HG03064 (cell line): ENCODE measurements around the gene CD52.

ENCODE experiments used
- ATAC-seq: cut with Tn5 transposase; IDR thresholded peaks from one replicate; pipeline ENCODE4 v1.9.1; 2021; ENCODE audit warnings: low read depth; ENCODE audit not compliant: unreplicated experiment

The CD52 gene

DNA sequence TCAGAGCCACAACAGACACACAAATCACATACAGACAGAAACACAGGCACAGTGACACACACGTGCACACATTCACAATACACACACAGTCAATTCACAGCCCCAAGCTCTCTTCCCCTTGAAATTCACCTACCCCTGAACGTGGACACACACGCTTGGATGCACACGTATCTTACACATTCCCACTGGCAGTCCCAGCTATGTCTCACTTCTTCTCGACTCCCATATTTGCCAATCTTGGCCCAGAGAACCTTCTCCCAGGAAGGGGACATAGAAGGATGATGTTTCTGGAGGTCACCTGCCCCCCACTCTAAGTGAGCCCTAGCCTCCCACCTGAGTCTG is 34.6 kb downstream of the CD52 start:
- no peak for ATAC-seq

DNA sequence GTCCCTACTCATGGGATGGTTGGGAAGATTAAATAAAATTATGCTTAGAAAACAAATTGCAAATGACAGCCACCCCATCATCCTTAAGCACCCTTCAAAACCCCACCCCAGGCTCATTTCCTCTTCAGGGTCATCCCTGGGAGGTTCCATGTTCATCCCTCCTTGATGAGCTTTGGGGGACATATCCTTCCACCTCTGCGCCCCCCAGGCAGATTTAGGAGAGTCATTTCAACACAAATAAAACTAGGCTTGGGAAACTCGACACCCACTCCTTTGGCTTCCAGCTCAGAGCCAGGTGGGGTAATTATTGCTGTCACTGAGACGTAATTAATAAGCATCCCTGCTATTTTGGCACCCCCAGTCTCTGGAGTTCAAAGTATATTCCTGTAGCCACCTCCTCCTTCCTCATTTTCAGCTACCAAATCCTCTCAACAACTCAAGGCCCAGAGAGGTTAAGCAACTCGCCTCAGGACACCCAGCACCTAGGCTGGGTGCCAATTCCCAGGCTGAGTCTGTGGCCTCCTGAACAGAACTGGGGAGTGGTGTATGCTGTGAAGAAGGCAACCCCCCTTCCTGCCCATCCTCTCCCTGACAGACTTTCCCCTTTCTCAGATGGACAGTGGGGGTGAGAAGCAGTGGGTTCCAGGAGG is 35.6 kb downstream of the CD52 start:
- ATAC-seq, result no peak

DNA sequence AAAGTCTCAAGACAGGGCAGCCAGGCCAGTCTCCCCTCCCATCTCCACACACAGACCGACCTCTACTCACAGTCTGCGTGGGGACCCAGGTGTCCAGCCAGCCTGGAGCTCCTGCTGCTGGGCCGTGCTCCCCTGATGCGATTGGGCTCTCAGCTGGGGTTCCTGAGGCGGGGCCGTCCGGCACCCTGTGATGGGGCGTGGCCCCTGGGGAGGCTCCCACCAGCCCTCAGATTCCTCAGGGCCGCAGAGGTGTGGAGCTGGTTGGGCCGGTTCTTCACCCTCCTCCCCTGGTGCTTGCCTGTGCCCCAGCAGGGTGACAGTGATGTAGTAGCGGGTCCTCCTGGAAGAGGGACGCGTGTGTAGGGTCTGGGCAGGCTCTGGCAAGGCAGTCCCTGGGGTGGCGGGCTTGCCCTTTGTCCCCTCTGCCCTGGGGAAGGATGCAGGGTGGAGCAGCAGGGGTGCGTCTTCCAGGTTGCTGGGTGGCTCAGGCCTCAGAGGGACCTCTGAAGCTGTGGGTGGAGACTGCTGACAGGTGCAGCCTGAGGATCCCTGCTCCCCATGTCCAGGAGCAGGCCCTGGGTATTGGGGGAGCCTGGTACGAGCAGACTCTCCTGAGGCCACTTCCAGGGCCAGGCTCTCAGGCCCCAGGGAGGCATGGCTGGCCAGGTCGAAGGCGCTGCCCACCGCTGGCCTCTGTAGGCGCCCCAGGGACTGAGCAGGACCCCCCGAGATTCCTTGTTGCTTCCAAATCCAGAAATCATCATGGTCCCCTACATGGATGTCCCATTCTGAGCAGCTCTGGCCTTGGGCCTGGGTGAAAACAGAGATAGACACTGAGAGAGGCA is 36.4 kb downstream of the CD52 start, which contains the start of gene CRYBG2:
CRYBG2 (minus strand) TSS at position 155 of the 845 bp plus-strand sequence. CDS start 7,473 bp downstream, outside the sequence.
- no peak for ATAC-seq

DNA sequence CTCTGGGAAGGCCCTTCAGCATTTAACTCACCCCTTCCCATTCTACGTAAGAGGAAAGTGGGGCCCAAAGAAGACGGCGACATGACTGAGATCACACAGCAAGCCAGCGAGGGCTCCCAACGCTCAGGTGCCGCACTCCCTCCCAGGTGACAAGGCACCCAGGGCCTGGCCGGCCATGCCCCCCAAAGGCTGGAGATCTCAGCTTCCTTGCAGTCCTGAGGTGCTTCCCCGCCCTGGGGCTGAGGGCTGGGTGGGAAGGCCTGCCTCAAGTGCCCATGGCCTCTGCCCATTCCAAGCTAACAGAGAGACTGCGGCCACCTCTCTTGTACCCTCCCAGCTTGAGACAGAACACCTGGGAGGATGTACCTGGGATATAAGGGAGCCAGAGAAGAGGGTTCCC is 37.2 kb downstream of the CD52 start:
- no peak for ATAC-seq

DNA sequence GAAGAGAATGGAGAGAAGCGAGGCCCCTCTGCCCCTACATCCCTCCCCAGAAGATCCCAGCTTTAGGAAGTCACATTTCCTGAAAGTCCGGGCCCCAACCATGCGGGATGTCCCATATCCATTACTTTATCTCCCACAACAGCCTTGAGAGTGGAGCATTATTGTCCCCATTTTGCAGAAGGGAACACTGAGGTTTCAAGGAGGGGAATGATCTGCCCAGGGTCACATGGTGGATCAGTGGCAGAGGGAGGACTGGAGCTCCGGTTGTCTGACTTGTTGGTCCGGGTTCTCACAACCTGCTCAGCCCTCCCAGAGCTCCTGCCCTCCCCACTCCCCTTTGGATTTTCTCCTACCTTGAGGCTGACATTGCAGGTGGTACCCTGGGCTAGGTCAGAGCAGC is 38.3 kb downstream of the CD52 start:
- ATAC-seq, result no peak

DNA sequence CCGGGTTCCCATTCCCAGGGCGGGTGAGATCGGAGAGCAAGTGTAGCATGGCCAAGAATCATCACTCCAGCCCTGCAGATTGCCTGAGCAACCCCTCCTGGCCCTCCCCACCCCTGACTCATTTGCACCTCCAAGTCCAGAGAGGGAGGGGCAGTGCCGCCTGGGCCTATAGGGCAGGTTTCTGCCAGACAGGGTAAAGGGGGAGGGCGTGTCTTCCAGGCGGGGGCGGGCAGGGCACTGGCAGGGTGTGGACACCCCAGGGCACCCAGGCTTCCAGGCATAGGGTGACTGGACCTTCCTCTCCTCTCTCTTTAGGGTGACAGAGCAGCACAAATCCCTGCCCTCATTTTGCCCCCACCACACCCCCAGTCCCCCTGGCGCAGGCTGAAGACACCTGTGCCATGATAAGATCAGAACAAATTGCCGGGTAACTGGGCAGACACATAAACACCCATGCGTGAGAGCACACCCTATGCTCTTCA is 39.4 kb downstream of the CD52 start:
- ATAC-seq, result no peak

DNA sequence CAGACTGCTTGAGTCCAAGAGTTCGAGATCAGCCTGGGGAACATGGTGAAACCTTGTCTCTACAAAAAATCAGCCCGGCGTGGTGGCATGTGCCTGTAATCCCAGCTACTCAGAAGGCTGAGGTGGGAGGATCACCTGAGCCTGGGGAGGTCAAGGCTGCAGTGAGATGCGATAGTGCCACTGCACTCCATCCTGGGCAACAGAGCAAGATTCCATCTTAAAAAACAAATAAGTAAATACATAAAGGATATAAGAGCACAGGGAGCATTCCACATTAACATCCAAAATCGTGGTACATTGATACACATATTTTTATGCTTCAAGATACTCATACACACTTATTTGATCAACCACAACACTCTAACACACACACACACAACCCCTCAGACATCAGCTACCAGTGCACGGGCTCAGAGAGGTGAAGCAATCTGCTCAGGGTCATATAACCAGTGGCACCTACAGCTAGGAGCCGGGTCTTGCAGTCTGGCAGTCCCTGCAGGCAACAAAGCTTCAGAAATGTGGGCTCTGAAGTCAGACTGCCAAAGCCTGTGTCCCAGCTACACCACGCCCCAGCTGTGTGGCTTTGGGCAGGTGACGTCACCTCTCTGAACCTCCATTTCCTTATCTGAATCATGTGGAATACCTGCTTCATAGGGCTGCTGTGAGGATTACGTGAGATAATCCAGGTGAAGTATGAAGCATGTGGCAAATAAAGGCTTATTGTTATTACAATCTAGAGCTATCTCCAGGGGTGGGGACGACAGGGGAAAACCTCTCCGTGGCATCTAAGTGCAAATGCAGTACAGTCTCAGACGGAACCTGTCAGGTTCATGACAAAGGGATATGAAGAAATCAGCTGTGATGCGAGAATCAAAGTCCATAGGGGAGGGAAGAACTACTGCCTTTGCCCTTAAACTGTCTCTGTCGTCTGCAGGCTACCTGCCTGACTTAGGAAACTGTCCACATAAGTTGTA is 40.9 kb downstream of the CD52 start:
- no peak for ATAC-seq

DNA sequence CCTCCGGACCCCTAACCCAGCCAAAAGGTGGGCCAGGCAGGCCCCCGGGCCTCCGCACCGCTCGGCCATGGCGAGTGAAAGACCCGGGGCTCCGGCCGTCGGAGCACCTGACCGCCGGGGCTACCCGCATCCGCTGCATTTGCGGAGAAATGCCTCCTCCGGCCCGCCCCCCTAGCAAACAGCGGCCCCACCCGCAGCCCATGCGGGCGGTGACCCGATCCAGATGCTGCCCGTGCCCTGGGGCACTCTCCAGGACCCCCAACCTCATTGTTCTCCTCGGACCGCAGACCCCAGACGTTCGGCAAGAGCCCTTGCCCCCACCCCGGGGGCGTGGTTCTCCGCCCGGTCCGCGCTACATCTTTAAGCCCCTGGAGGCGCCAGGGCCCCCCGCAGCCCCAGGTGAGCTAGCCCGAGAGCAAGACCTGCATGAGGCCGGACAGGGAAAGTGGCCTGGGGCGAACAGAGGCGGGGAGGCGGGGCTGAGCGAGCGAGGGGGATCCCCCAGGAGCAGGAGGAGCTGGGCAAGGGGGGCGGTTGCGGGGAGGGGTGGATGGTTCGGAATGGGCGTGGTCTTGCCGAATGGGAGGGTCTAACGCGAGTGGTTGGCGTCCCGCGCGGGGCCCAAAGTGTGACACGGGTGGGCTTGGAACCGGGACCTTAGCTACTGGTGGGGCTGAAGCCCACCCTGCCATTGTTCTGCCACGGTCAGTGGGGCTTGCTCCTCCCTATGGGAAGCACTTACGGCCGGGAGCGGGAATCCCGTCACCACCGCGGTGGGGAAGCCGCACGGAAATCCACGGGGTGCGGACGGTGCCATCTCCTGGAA is 42.4 kb downstream of the CD52 start:
- ATAC-seq, result no peak

DNA sequence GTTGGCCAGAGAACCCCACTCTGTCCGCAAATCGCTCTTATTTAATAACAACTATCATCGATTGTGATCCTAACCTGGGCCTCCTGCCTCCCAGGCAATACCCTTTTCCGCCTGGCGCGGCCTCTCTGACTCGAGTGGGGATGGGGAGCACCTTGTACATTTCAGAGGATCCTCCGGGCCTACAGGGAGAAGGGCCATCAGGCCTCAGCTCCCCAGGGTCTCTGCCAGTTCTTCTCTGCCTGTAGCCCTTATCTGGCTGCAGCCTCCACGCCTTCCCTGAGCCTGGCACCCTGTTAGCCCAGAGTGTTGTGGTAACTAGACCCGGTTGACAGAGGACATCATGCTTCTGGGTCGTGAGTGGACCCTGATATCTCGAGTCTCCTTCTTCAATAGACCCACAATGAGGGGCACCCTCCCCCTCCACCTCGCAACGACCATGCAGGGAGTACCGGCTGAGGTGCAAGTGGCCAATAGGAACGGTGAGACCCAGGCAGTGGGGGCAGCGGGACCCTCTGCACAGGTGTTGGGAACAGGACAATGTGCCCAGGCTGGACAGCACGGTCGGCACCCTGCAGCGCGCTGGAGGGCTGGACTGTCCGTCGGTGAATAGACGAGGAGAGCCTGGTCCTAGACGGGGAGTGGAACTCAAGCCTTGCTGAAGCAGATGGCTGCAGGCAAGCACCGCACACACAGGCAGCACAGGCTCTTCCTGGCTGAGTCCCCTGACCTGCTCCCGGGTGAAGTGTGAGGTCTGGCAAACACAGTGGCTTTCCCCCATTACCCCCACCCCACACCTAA is 43.2 kb downstream of the CD52 start:
- ATAC-seq, result no peak

DNA sequence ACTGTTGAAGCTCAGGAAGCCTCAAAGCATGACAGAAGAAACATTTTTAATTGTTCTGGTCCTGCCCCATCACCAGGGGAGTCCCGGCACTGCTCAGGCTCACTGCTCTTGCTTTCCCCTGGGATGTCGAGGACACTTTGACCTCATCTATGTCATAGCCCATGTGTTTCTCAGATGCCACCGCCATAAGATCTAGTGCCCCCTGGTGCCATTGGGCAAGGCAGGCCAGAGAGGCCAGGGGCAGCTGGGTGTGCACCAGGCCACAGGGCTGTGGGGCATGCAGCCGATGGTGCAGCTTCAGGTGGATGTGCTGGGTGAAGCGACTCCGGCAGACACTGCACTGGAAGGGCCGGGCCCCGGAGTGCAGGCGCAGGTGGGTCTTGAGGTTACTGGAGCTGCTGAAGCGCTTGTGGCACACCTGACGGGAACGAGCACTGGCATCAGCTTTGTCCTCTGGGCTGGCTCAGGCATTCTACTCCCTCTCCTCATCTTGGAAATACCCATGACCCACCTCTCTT is 43.9 kb downstream of the CD52 start:
- ATAC-seq, result no peak

DNA sequence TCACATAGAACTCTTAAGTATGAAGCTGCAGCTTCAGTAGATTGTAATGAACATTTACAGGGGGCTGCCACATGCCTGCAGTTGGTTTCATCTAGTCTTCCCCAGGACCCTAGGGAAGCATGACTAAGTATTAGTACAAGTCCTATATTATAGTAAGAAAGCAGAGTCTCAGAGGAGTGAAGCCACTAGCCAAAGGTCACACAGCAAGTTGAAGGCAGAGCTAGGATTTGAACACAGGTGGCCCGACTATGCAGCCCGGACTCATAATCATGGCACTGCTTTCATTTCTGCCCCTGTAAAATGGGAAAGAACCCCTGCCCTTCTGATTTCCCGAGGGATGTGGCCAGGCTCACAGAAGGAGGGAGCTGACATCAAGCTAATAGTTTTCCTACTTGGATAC is 44.6 kb downstream of the CD52 start:
- no peak for ATAC-seq

DNA sequence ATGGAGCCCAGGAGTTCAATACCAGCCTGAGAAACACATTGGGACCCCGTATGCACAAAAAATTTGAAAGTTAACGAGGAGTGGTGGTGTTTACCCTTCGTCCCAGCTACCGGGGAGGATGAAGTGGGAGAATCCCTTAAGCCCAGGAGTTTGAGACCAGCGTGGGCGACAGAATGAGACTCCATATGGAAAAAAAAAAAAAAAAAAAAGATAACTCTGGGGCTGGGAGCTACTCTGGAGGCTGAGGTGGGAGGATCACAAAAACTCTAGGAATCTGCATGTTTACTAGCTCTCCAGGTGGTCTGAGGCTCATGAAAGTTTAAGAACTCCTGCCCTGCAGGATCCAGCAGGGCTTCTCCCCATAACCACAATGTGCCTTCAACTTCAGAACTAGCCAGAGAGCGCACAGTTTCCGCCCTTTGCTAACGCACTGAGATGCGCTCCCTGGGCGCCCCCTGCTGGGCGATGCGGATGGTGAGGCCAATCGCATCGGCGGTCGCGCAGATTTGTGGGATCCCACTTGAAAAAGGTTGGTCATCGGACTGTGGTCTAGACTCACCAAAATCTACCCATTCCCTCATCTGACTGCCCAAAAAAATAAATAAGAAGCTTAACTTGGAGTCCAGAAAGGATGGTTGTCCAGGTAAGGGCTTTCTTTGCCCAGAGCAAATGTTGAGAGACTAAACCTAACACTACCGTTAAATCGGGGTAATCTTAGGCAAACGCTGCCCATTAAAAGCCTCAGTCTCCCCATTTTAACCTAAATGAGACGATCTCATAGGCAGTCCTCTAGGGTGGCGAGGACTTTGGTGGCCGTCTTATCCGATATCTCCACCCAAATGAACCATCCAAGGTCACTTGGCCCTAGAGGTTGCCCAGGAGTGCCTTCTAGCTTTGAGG is 46.0 kb downstream of the CD52 start:
- no peak for ATAC-seq

DNA sequence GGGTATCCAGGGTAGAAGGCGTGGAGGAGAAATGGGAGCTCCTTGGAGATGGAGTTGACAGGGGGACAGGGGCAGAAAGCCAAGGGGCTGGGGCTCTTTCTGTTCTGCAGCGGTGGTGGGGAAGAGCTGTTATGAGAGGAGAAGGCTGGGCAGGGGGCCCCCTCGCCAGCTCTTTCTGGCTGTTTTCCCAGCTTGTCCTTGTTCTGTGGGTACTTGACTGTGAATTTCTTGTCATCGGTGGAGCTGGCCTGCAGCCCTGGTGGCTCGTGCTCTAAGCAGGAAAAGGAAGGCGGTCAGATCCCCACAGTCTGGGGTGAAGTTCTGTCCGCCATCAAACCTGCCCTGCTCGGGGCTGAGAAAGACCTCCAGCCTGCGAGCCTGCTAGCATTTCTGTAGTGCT is 47.2 kb downstream of the CD52 start:
- no peak for ATAC-seq

DNA sequence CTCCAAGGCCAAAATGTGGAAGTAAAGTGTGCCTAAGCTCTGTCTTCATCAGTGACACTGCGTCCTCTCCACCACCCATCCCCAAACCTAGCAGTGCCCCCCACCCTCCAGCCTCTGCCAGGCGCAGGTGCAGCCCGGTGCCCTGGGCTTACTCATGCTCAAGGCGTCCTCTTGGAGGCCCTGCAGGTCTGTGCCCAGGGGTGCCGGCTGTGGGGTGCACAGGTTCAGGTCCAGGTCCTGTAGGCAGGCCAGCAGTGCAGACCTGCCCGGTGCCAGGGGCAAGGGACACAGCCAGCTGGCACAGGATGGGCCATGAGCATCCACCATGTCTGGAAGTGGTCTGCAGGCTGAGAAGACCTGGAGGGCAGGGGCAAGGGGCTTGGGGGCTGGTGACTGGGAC is 49.7 kb downstream of the CD52 start:
- no peak for ATAC-seq

DNA sequence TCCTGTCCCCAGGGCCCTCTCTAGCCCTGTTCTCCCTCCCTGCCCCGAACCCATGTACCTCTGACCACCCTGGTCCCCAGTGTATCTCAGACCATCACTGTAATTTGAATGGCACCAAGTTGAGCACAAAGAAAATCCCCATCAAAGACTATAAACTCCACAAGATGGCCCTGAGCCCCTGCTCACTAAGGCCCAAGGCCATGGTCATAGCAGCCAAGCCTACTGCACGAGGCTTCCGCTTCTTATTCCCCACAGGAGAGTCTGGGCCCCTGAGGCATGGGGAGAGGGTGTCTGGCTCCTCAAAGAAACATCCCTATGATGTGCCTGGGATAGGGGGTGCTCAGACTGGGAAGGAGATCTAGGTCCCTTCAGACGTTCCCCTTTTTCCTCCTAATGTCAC is 50.2 kb downstream of the CD52 start:
- no peak for ATAC-seq

DNA sequence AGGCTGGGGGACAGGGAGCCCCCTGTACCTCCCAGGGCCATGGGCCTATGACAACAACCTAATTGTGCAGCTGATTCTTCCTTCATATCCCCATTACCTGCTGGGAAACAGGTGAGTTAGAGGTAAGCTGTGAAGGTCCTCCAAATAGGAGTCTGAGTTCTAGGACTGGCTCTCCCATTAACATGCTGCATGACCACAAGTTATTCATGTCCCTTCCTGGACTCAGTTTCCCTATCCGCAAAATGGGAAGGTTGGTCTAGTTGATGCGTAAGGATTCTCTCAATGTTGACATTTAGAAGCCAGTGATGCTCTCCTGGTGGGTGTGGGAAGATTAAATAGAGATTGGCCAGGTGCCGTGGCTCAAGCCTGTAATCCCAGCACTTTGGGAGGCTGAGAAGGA is 50.7 kb downstream of the CD52 start:
- no peak for ATAC-seq
